Panc1 (cell line): Measurements from ENCODE around the gene MITF. TPM values are rescaled to one million over a fixed set of nuclear protein-coding genes. Genes with fewer than 3 reads are reported as not detected.

Experiments
- ATAC-seq: fragments of 200-7000 bp; cut with Tn5 transposase; 2 replicates; pipeline ENCODE4 v1.9.1; 2020; ENCODE audit warnings: mild to moderate bottlenecking, moderate library complexity
- BruUV-seq: library from RNA; stranded (reverse); fragments of 400-500 nt; replicated peaks from 2 replicates; lab custom pipeline; 2021; lab: Mats Ljungman, UMichigan
- CTCF ChIA-PET: fragments of 300-600 bp; sonication (Branson Sonifier 250); formaldehyde crosslinking; loops from one replicate; lab custom pipeline; 2022; ENCODE audit warnings: antibody characterized with exemption; lab: Charles Lee
- POLR2A ChIA-PET: fragments of 300-600 bp; sonication (Branson Sonifier 250); formaldehyde crosslinking; loops from one replicate; lab custom pipeline; 2022; ENCODE audit warnings: antibody characterized with exemption; lab: Charles Lee
- DNase-seq: peaks from one replicate; pipeline ENCODE4 v3.0.0-alpha.2; 2010; ENCODE audit warnings: low read depth, low spot score
- H3K27ac ChIP-seq: 2 replicates; pipeline ENCODE4 v1.5.1; 2011; ENCODE audit warnings: mild to moderate bottlenecking, low read length, inconsistent platforms
- H3K27me3 ChIP-seq: fragments of 200-500 bp; sonication (Bioruptor generic); 2 replicates; pipeline ENCODE4 v1.6.0; 2014; ENCODE audit warnings: low read length, inconsistent platforms; ENCODE audit not compliant: control insufficient read depth, insufficient read depth
- H3K36me3 ChIP-seq: fragments of 200-500 bp; sonication (Bioruptor generic); 2 replicates; pipeline ENCODE4 v1.5.1; 2014; ENCODE audit warnings: inconsistent platforms, mild to moderate bottlenecking, low read length, moderate library complexity; ENCODE audit not compliant: control insufficient read depth, insufficient read depth
- H3K4me1 ChIP-seq: 2 replicates; pipeline ENCODE4 v1.5.1; 2011; ENCODE audit warnings: inconsistent platforms, mild to moderate bottlenecking, low read length, moderate library complexity; ENCODE audit not compliant: control insufficient read depth, insufficient read depth
- H3K4me3 ChIP-seq, 2 experiments: 2 replicates each; pipeline ENCODE4 v1.5.1; 2011 to 2012; ENCODE audit warnings: low read depth in 2 of 2, low read length in 2 of 2, mild to moderate bottlenecking in 2 of 2, inconsistent platforms in 1 of 2, moderate library complexity in 1 of 2
- H3K9me3 ChIP-seq: fragments of 200-500 bp; sonication (Bioruptor generic); 2 replicates; pipeline ENCODE4 v1.5.1; 2014; ENCODE audit warnings: low read depth, mild to moderate bottlenecking, inconsistent platforms, low read length, moderate library complexity; ENCODE audit not compliant: control insufficient read depth, insufficient read depth
- POLR2AphosphoS5 ChIP-seq: IDR thresholded peaks from 2 replicates; pipeline ENCODE4 v1.6.1; 2012; ENCODE audit warnings: mild to moderate bottlenecking, low read depth, low read length, moderate library complexity
- SIN3A ChIP-seq: IDR thresholded peaks from 2 replicates; pipeline ENCODE4 v1.6.1; 2012; ENCODE audit warnings: low read depth, mild to moderate bottlenecking, low read length, moderate library complexity, borderline replicate concordance; ENCODE audit not compliant: insufficient read depth
- TCF7L2 ChIP-seq: IDR thresholded peaks from 2 replicates; pipeline ENCODE4 v1.6.1; 2011; ENCODE audit warnings: mild to moderate bottlenecking, low read depth, low read length, inconsistent platforms
- in situ Hi-C: cut with HindIII; loops from 2 replicates; pipeline ENCODE4 v1.10.0; 2016; ENCODE audit warnings: low sequenced_read_pairs, low pct_unique_long_range_greater_than_20kb
- intact Hi-C: fragments of 100-400 bp; cut with micrococcal nuclease; formaldehyde crosslinking; loops from one replicate; pipeline ENCODE4 v1.10.0; 2022; ENCODE audit not compliant: unreplicated experiment
- total RNA-seq: library from RNA; stranded (reverse); gene quantifications from one replicate; pipeline ENCODE4 v1.2.1, GENCODE V29; 2021; ENCODE audit not compliant: unreplicated experiment
- TF ChIP-seq, protein P1 (sequence below): fragments of 450-650 bp; IDR thresholded peaks from 2 replicates; pipeline ENCODE4 v1.5.1; 2017; ENCODE audit warnings: mild to moderate bottlenecking
- TF ChIP-seq, protein P2 (sequence below), 2 experiments: IDR thresholded peaks; 2 replicates each; pipeline ENCODE4 v1.6.1; 2011 to 2012; ENCODE audit warnings: low read depth in 2 of 2, control low read depth in 1 of 2, low read length in 1 of 2, mild to moderate bottlenecking in 1 of 2, moderate library complexity in 1 of 2; ENCODE audit not compliant: insufficient read depth in 1 of 2

The MITF gene
- total RNA-seq, 1 experiment from 2014 or later = 10.8 TPM

DNA sequence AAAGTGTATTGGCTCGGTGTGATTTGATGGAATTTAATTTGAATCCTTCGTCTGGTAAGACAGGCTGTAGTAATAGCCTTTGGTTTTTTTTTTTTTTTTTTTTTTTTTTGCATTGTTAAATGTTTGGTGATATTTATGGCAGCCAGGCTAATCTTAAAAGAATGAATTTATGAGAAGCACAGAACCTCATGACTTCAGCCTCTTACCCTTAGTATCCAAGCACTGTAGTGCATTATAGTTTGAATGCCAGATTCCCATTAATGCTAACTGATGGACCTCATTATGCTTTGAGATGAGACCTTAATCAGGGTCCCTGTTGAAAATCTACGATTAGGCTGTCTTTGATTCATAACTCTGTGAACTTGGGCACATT, 149.7 kb downstream of the MITF start:
- ChIA-PET POLR2A (no interaction called here), CTCF (no interaction called here)
- H3K9me3 ChIP-seq = no peaks in the 10 kb centered on the region
- ATAC-seq (no peak), DNase-seq (no peak)
- intact Hi-C loops (no loop called here), in situ Hi-C loops (no loop called here)
- TF ChIP-seq SIN3A (no peak), POLR2AphosphoS5 (no peak), TCF7L2 (no peak)
- TF ChIP-seq, protein P1, sequence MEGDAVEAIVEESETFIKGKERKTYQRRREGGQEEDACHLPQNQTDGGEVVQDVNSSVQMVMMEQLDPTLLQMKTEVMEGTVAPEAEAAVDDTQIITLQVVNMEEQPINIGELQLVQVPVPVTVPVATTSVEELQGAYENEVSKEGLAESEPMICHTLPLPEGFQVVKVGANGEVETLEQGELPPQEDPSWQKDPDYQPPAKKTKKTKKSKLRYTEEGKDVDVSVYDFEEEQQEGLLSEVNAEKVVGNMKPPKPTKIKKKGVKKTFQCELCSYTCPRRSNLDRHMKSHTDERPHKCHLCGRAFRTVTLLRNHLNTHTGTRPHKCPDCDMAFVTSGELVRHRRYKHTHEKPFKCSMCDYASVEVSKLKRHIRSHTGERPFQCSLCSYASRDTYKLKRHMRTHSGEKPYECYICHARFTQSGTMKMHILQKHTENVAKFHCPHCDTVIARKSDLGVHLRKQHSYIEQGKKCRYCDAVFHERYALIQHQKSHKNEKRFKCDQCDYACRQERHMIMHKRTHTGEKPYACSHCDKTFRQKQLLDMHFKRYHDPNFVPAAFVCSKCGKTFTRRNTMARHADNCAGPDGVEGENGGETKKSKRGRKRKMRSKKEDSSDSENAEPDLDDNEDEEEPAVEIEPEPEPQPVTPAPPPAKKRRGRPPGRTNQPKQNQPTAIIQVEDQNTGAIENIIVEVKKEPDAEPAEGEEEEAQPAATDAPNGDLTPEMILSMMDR = no peak
- TF ChIP-seq, protein P2, sequence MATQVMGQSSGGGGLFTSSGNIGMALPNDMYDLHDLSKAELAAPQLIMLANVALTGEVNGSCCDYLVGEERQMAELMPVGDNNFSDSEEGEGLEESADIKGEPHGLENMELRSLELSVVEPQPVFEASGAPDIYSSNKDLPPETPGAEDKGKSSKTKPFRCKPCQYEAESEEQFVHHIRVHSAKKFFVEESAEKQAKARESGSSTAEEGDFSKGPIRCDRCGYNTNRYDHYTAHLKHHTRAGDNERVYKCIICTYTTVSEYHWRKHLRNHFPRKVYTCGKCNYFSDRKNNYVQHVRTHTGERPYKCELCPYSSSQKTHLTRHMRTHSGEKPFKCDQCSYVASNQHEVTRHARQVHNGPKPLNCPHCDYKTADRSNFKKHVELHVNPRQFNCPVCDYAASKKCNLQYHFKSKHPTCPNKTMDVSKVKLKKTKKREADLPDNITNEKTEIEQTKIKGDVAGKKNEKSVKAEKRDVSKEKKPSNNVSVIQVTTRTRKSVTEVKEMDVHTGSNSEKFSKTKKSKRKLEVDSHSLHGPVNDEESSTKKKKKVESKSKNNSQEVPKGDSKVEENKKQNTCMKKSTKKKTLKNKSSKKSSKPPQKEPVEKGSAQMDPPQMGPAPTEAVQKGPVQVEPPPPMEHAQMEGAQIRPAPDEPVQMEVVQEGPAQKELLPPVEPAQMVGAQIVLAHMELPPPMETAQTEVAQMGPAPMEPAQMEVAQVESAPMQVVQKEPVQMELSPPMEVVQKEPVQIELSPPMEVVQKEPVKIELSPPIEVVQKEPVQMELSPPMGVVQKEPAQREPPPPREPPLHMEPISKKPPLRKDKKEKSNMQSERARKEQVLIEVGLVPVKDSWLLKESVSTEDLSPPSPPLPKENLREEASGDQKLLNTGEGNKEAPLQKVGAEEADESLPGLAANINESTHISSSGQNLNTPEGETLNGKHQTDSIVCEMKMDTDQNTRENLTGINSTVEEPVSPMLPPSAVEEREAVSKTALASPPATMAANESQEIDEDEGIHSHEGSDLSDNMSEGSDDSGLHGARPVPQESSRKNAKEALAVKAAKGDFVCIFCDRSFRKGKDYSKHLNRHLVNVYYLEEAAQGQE (IDR thresholded peaks at IDR 0.05; ENCODE audit: insufficient read depth in 1 of 2, low read depth in 2 of 2, low read length in 1 of 2) = no peak
- BruUV-seq = no TSS peak
- H3K36me3 ChIP-seq = no peaks in the 10 kb centered on the region
- H3K4me3 ChIP-seq = no peak overlapping the region
- H3K27ac ChIP-seq = no peak overlapping the region
- no peaks in the 10 kb centered on the region for H3K27me3 ChIP-seq
- no peaks in the 10 kb centered on the region; the same call in 1 of the 2 replicates for H3K4me1 ChIP-seq

DNA sequence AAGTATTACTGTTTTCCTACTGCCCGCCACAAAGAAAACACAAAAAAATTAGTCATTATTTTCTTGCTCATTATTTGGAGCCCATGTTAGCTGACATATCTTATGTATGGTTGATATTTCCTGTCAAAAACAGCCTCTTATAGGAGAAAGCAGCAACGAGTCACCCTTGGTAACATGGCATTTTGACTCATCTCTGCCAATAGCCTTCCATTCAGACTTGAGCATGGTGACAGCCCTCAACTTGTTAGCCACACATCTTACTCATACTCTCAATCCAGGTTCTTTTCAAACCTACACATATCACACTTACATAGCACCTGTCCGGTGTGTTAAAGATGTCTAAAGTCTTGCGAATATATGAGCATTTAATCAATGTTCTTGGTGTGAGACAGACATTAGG, 150.8 kb downstream of the MITF start:
- no peaks in the 10 kb centered on the region for H3K4me1 ChIP-seq
- BruUV-seq = no TSS peak
- no peak for TF ChIP-seq POLR2AphosphoS5
- no peak for TF ChIP-seq SIN3A
- TF ChIP-seq, protein P2 (IDR thresholded peaks at IDR 0.05; ENCODE audit: insufficient read depth in 1 of 2, low read depth in 2 of 2, low read length in 1 of 2) = no peak
- TF ChIP-seq, protein P1 = no peak
- no peak for TF ChIP-seq TCF7L2
- POLR2A ChIA-PET = no interaction called here
- no peaks in the 10 kb centered on the region for H3K9me3 ChIP-seq
- DNase-seq = no peak
- CTCF ChIA-PET = no interaction called here
- H3K36me3 ChIP-seq = no peaks in the 10 kb centered on the region
- no peaks in the 10 kb centered on the region for H3K27me3 ChIP-seq
- H3K4me3 ChIP-seq = no peak overlapping the region
- intact Hi-C loops = no loop called here
- ATAC-seq = no peak
- in situ Hi-C loops = no loop called here
- H3K27ac ChIP-seq = no peak overlapping the region
